Glutamatergic neuron (in vitro differentiated cells): ENCODE data around the gene ALDH1A3. TPM values are rescaled to one million over a fixed set of nuclear protein-coding genes. Genes with fewer than 3 reads are reported as not detected.
A peak's percentile ranks its signal among the peaks of the same experiment; 100 is the strongest.

Experiments used
- DNase-seq: peaks from one replicate; pipeline ENCODE4 v3.0.0; 2022
- H3K27ac Mint-ChIP-seq: one replicate; pipeline ENCODE4 v1.8.0; 2020; ENCODE audit warnings: mild to moderate bottlenecking, mixed read lengths, inconsistent platforms; ENCODE audit not compliant: unreplicated experiment
- H3K27me3 Mint-ChIP-seq: one replicate; pipeline ENCODE4 v1.8.0; 2020; ENCODE audit warnings: mild to moderate bottlenecking, moderate library complexity, mixed read lengths, inconsistent platforms; ENCODE audit not compliant: unreplicated experiment
- H3K36me3 Mint-ChIP-seq: one replicate; pipeline ENCODE4 v1.8.0; 2020; ENCODE audit warnings: mild to moderate bottlenecking, mixed read lengths, inconsistent platforms; ENCODE audit not compliant: unreplicated experiment
- H3K4me1 Mint-ChIP-seq: one replicate; pipeline ENCODE4 v1.8.0; 2020; ENCODE audit warnings: mild to moderate bottlenecking, low read depth, mixed read lengths, inconsistent platforms; ENCODE audit not compliant: unreplicated experiment
- H3K4me3 Mint-ChIP-seq: one replicate; pipeline ENCODE4 v1.8.0; 2020; ENCODE audit warnings: mild to moderate bottlenecking, mixed read lengths, inconsistent platforms; ENCODE audit not compliant: unreplicated experiment
- H3K9me3 Mint-ChIP-seq: one replicate; pipeline ENCODE4 v1.8.0; 2020; ENCODE audit warnings: mild to moderate bottlenecking, moderate library complexity, mixed read lengths, inconsistent platforms; ENCODE audit not compliant: unreplicated experiment
- total RNA-seq: library from RNA; stranded (reverse); fragmentation: NEBNext Ultra II Directional; extraction: Animal tissue kit (Norgen Biotek cat#: 25700); gene quantifications from one replicate; pipeline ENCODE4 v1.2.1, GENCODE V29; 2021; ENCODE audit not compliant: unreplicated experiment
- TF ChIP-seq, protein P1 (sequence below): fragments of 200-600 bp; sonication (generic); IDR thresholded peaks from one replicate; pipeline ENCODE4 v1.5.0; 2021; ENCODE audit not compliant: partially characterized antibody, unreplicated experiment

The ALDH1A3 gene
- total RNA-seq, 1 donor from 2014 or later: 2.8 TPM

DNA sequence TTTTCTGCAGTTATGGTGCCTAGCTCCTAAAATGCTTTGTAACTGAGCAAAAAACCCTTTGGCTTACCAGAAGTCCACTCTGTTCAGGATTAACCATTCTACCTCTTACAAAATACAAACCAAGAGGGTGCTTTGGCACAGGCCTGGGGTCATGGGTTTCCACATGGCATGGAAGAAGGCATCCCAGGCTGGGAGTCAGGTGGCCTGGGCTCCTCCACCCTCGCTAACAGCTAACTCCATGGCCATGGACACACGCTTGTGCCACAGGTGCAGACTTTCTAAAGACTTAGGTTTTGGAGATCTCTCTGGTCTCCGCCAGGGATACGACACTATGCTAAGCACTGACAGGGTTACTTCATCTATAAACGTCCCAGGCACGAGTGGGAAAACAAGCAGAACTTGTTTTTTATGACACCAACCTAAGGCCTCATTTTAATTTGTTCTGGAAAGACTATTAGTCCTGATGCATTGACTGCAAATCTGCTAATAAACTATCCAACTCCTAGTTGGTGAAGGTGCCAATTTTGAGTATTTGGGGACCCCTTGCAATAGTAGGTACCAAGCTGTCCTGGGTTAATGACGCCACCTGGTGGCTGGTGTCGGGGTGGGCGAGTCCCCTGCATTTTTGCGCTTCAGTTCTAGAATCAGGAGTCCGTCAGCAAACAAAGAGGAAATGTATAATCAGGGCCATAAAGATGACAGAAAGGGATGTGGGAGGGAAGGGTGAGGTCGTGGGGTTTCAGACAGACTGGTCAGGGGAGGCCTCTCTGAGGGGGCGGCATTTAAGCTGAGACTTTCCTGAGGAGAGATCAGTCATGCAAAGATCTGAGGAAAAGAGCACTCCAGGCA is 10.3 kb upstream of the ALDH1A3 start:
- DNase-seq: peak; percentile 62
- Mint-ChIP-seq H3K4me3 (no peak overlapping the region), H3K36me3 (peaks cover 7% of the 10 kb centered on the region), H3K27me3 (peaks cover 5% of the 10 kb centered on the region), H3K4me1 (peaks cover 3% of the 10 kb centered on the region), H3K27ac (no peak overlapping the region), H3K9me3 (no peaks in the 10 kb centered on the region)
- TF ChIP-seq, protein P1, sequence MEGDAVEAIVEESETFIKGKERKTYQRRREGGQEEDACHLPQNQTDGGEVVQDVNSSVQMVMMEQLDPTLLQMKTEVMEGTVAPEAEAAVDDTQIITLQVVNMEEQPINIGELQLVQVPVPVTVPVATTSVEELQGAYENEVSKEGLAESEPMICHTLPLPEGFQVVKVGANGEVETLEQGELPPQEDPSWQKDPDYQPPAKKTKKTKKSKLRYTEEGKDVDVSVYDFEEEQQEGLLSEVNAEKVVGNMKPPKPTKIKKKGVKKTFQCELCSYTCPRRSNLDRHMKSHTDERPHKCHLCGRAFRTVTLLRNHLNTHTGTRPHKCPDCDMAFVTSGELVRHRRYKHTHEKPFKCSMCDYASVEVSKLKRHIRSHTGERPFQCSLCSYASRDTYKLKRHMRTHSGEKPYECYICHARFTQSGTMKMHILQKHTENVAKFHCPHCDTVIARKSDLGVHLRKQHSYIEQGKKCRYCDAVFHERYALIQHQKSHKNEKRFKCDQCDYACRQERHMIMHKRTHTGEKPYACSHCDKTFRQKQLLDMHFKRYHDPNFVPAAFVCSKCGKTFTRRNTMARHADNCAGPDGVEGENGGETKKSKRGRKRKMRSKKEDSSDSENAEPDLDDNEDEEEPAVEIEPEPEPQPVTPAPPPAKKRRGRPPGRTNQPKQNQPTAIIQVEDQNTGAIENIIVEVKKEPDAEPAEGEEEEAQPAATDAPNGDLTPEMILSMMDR: peak; percentile 76

DNA sequence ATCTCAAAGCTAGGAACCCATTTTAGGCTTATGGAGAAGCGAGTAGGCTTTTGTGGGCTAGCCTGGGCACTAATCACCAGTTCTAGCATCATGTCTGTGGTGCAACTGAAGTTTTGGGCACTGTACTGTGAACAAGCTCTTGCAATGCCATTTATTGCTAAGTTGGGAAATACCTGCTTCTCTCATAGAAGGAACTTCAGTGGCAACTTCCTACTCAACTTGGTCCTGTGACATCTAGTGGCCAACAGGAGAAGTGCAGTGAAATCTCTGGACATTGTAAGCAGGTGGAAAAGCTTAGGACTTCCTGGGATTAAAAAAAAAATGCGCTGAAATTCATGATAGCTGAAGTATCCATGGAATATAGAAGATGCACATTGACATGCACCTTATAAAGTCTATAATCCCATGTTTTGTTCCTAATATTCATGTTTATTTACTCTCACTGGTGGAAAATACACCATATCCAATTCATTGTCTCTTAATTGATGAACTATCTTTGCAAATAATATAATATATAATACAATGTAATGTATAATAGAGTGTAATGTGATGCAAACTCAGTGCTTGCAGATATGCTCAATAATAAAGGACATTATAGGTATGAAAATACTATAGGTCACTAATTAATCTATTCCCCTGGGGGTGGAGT is 6.5 kb upstream of the ALDH1A3 start:
- DNase-seq: peak; percentile 58
- TF ChIP-seq, protein P1: peak; percentile 96
- H3K27ac Mint-ChIP-seq: no peak overlapping the region
- peaks cover 3% of the 10 kb centered on the region for H3K4me1 Mint-ChIP-seq
- H3K9me3 Mint-ChIP-seq: peaks cover 1% of the 10 kb centered on the region
- H3K36me3 Mint-ChIP-seq: peaks cover 7% of the 10 kb centered on the region
- H3K4me3 Mint-ChIP-seq: no peak overlapping the region
- H3K27me3 Mint-ChIP-seq: peaks cover 9% of the 10 kb centered on the region

- TF ChIP-seq, protein P1: no peak
- Mint-ChIP-seq H3K4me3 (no peak overlapping the region), H3K9me3 (peaks cover 6% of the 10 kb centered on the region), H3K4me1 (peaks cover 3% of the 10 kb centered on the region), H3K27me3 (peaks cover 14% of the 10 kb centered on the region), H3K27ac (no peak overlapping the region), H3K36me3 (no peaks in the 10 kb centered on the region)
- no peak for DNase-seq
Observed at GRCh38 chr15:100875495-100875894, 4.1 kb upstream of the ALDH1A3 start.

GRCh38 chr15:100875976-100876375 is 3.7 kb upstream of the ALDH1A3 start:
- Mint-ChIP-seq H3K9me3 (peaks cover 8% of the 10 kb centered on the region), H3K36me3 (no peaks in the 10 kb centered on the region), H3K27ac (no peak overlapping the region), H3K4me3 (no peak overlapping the region), H3K27me3 (peaks cover 19% of the 10 kb centered on the region), H3K4me1 (peaks cover 3% of the 10 kb centered on the region)
- TF ChIP-seq, protein P1: no peak
- DNase-seq: no peak

DNA sequence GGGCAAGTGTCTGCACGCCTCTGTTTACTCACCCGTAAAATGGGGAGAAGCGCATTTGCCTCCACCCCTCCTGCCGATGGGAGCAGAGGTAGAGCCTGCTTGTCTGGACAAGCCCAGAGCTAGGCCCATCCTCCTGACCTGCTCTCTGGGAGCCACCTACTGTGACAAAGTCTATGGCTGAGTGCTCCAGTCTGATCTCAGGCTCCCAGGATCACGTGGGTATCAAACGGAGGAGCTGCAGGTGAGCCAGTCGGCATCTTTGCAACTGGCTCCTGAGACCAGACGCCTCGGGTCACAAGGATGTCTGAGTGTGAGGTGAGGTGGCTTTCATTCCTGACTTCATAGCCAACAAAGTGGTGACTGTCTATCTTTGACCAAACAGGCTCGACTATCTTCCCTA is 2.1 kb upstream of the ALDH1A3 start:
- TF ChIP-seq, protein P1: no peak
- Mint-ChIP-seq H3K27ac (no peak overlapping the region), H3K4me1 (peaks cover 3% of the 10 kb centered on the region), H3K36me3 (no peaks in the 10 kb centered on the region), H3K9me3 (peaks cover 10% of the 10 kb centered on the region), H3K27me3 (peaks cover 26% of the 10 kb centered on the region), H3K4me3 (no peak overlapping the region)
- no peak for DNase-seq
